GM12875 (cell line): Measurements from ENCODE around the gene GALR1.

ENCODE experiments used
- H3K4me3 ChIP-seq: one replicate; pipeline ENCODE4 v1.5.1; 2011; ENCODE audit warnings: low read depth, low read length, control low read depth
- TF ChIP-seq, protein P1 (sequence below): IDR thresholded peaks from 2 replicates; pipeline ENCODE4 v1.5.1; 2011; ENCODE audit warnings: low read depth, mild to moderate bottlenecking, control low read depth, inconsistent platforms, low read length, moderate library complexity, borderline replicate concordance; ENCODE audit not compliant: insufficient read depth

Gene GALR1

DNA sequence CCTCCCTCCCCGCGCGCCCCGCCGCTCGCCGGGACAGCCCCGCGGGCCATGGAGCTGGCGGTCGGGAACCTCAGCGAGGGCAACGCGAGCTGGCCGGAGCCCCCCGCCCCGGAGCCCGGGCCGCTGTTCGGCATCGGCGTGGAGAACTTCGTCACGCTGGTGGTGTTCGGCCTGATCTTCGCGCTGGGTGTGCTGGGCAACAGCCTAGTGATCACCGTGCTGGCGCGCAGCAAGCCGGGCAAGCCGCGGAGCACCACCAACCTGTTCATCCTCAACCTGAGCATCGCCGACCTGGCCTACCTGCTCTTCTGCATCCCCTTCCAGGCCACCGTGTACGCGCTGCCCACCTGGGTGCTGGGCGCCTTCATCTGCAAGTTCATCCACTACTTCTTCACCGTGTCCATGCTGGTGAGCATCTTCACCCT lies 865 bp downstream of the GALR1 start:
- TF ChIP-seq, protein P1, sequence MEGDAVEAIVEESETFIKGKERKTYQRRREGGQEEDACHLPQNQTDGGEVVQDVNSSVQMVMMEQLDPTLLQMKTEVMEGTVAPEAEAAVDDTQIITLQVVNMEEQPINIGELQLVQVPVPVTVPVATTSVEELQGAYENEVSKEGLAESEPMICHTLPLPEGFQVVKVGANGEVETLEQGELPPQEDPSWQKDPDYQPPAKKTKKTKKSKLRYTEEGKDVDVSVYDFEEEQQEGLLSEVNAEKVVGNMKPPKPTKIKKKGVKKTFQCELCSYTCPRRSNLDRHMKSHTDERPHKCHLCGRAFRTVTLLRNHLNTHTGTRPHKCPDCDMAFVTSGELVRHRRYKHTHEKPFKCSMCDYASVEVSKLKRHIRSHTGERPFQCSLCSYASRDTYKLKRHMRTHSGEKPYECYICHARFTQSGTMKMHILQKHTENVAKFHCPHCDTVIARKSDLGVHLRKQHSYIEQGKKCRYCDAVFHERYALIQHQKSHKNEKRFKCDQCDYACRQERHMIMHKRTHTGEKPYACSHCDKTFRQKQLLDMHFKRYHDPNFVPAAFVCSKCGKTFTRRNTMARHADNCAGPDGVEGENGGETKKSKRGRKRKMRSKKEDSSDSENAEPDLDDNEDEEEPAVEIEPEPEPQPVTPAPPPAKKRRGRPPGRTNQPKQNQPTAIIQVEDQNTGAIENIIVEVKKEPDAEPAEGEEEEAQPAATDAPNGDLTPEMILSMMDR, result no peak
- H3K4me3 ChIP-seq, result no peak overlapping the region

DNA sequence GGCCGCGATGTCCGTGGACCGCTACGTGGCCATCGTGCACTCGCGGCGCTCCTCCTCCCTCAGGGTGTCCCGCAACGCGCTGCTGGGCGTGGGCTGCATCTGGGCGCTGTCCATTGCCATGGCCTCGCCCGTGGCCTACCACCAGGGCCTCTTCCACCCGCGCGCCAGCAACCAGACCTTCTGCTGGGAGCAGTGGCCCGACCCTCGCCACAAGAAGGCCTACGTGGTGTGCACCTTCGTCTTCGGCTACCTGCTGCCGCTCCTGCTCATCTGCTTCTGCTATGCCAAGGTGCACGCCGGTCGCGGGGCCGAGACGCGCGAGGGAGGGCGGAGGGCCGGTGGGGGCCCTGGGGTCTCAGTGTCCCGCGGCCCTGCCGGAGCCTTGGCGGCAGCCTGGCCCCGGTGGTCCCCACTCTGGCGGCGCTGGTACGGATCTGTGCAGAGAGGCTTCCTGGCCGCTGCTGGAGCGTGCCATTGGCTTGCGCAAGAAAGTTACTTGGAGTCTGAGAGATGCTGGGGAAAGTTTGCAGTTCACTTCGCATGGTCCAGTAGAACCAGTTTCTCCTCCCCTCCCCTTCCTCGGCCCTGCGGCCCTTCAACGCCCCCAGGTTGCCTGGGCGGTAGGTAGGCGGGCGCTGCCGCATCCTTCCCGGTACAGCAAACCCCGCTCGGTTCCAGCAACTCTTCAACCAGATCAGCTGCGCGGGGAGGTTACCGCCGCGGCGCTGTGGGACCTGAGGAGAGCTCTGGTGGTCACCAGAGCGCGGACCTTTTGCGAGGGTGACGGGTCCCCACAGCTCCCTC lies 1.5 kb downstream of the GALR1 start:
- TF ChIP-seq, protein P1, result no peak
- H3K4me3 ChIP-seq, result no peak overlapping the region

DNA sequence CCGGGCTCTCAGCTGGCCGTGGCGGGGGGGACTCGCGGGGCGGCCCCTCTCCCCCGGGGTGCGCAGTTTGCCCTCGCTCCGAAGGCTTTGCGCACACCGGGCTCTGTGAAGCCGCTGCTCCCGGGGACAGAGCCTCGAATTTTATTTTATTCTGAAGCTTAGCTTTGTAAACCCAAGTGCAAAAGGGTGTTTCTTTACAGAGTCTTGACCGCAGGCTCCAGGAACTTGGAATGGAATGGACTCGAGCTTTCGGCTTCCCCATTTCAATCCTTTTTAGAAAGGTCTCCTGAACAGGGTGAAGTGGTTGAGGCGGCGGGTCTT lies 2.0 kb downstream of the GALR1 start:
- TF ChIP-seq, protein P1, result no peak
- H3K4me3 ChIP-seq, result no peak overlapping the region

DNA sequence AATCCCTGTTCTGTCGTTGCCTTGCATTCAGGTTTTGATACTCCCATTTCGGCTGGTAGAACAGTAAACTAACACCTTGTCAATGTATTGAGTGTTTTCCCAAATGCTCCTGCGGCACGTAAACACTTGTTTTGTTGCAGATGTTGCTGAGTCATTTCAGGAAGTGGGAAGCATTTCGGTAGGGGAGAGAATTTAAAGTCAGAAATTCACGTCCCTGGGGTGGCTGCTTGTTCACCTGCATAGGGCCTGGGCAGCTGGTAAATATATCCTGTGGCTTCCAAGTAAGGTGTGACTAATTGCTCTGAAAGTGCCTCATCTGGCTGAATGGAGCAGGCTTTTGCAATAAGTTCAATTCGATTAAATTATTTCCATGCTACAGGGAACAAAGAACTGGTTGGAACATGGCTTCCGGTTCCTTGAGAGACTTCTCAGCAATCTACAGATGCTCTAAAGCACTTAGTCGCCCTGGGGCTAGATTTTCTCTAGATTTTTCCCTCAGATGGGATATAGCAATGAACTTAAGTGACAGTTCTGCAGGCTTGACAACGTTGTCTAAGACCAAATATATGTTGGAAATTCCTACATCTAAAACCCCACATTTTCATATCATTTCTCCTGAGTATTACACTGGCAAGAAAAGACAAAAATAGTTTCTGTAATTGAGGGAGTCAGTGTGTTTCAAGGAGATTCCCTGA lies 5.2 kb downstream of the GALR1 start:
- H3K4me3 ChIP-seq, result no peak overlapping the region
- TF ChIP-seq, protein P1, result no peak

DNA sequence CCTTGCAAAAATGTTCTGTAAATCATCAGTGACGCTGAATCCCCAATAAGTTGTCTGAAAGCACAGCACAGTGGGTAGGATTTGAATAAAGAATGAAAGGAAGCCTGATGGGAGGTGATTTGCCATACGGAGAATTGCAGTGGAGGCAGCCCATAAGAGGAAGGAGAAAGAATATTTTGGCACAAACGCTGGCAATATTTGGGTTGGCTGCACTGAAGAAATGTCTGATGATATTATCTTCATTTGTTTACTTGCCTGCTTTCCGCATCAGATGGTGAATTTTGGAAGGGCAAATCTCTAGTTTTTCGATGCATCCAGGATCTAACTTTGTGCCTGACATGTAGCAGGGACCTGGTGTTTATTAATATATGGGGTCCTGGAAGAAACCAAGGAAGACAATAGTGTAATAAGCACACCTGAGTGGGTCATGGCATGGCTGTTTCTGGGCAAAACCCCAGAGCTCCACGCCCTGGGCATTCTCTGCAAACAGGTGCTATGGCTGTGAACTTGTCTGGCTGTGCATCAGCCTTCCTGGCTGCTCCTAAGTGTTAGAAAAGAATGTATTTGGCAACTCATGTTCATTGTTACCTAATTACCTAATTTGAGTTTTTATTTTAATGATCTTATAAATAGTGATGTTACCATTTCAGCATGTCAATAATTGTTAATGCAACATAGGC lies 5.9 kb downstream of the GALR1 start:
- no peak overlapping the region for H3K4me3 ChIP-seq
- TF ChIP-seq, protein P1, result no peak

DNA sequence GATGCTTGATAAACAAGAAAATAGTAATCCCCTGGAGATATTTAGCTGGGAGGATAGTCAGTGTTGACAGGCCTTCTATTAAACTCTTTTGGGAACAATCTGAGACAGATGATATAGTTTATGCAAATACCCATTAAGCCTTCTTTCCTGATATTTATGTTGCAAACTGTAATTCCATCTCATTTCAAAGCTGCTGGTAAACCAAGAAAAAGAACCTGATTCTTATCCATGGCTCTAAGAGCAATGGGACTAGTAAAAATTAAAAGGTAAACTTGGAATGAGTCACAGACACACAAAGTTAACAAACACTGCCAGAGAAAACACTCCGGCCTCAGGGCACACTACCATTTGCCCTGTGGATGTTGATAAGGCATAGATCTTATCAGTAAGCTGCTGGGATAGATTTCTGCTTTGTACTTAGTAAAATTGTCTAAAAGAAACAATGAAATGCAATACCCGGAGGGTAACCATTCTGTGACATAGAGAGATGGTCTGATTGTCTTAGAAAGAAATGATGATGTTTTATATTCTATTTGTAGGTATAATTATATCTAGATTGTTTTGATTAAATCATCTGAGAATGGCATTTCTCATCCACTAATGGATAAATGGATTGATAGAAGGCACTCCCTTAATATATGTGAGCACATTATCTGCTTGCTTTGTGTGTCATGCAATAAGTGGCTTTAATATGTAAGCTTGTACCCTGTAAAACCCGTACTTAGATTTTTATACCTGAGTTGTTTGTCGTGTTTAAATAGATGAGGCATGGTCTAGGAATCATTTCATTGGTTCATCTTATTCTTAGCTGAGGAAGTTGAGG lies 13.2 kb downstream of the GALR1 start:
- H3K4me3 ChIP-seq, result no peak overlapping the region
- TF ChIP-seq, protein P1, result no peak
